ENCODE measurements around the gene LY6G6C. TPM values are rescaled to one million over a fixed set of nuclear protein-coding genes. Genes with fewer than 3 reads are reported as not detected.

The LY6G6C gene
- total and polyA plus RNA-seq, 2 experiments from 2014 or later, result not detected

DNA sequence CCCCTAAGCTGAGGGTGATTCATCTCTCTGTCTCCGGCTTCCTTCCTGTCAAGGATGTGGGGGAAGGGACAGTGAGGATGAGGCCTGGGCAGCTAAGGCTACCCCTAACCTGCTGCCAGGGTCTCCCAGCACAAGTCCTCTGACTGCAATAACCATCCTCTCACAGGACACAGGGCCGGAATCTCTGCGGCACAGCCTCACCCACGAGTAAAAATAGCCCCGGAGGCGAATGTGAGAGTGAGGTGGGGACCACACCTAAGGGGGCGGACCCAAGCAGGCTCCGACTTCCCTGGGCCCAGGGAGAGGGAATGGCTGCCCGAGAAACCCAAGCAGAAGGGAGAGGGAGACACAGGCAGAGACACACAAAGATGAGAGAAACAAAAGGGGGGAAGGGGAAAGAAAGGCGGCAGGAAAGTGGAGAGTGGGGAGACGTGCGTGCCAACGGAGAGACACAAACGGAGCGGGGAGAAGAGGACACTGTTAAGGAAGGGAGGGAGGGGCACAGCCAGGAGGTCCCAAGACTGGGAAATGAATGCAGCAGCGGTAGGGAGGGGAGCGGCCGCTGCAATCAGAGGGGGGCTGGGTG lies 13.4 kb upstream of the LY6G6C start (continued):
- TF ChIP-seq, protein P1, sequence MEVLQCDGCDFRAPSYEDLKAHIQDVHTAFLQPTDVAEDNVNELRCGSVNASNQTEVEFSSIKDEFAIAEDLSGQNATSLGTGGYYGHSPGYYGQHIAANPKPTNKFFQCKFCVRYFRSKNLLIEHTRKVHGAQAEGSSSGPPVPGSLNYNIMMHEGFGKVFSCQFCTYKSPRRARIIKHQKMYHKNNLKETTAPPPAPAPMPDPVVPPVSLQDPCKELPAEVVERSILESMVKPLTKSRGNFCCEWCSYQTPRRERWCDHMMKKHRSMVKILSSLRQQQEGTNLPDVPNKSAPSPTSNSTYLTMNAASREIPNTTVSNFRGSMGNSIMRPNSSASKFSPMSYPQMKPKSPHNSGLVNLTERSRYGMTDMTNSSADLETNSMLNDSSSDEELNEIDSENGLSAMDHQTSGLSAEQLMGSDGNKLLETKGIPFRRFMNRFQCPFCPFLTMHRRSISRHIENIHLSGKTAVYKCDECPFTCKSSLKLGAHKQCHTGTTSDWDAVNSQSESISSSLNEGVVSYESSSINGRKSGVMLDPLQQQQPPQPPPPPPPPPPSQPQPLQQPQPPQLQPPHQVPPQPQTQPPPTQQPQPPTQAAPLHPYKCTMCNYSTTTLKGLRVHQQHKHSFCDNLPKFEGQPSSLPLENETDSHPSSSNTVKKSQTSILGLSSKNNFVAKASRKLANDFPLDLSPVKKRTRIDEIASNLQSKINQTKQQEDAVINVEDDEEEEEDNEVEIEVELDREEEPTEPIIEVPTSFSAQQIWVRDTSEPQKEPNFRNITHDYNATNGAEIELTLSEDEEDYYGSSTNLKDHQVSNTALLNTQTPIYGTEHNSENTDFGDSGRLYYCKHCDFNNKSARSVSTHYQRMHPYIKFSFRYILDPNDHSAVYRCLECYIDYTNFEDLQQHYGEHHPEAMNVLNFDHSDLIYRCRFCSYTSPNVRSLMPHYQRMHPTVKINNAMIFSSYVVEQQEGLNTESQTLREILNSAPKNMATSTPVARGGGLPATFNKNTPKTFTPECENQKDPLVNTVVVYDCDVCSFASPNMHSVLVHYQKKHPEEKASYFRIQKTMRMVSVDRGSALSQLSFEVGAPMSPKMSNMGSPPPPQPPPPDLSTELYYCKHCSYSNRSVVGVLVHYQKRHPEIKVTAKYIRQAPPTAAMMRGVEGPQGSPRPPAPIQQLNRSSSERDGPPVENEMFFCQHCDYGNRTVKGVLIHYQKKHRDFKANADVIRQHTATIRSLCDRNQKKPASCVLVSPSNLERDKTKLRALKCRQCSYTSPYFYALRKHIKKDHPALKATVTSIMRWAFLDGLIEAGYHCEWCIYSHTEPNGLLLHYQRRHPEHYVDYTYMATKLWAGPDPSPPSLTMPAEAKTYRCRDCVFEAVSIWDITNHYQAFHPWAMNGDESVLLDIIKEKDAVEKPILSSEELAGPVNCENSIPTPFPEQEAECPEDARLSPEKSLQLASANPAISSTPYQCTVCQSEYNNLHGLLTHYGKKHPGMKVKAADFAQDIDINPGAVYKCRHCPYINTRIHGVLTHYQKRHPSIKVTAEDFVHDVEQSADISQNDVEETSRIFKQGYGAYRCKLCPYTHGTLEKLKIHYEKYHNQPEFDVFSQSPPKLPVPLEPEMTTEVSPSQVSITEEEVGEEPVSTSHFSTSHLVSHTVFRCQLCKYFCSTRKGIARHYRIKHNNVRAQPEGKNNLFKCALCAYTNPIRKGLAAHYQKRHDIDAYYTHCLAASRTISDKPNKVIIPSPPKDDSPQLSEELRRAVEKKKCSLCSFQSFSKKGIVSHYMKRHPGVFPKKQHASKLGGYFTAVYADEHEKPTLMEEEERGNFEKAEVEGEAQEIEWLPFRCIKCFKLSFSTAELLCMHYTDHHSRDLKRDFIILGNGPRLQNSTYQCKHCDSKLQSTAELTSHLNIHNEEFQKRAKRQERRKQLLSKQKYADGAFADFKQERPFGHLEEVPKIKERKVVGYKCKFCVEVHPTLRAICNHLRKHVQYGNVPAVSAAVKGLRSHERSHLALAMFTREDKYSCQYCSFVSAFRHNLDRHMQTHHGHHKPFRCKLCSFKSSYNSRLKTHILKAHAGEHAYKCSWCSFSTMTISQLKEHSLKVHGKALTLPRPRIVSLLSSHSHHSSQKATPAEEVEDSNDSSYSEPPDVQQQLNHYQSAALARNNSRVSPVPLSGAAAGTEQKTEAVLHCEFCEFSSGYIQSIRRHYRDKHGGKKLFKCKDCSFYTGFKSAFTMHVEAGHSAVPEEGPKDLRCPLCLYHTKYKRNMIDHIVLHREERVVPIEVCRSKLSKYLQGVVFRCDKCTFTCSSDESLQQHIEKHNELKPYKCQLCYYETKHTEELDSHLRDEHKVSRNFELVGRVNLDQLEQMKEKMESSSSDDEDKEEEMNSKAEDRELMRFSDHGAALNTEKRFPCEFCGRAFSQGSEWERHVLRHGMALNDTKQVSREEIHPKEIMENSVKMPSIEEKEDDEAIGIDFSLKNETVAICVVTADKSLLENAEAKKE (CRISPR knock-in tag; IDR thresholded peaks at IDR 0.05), result no peak

DNA sequence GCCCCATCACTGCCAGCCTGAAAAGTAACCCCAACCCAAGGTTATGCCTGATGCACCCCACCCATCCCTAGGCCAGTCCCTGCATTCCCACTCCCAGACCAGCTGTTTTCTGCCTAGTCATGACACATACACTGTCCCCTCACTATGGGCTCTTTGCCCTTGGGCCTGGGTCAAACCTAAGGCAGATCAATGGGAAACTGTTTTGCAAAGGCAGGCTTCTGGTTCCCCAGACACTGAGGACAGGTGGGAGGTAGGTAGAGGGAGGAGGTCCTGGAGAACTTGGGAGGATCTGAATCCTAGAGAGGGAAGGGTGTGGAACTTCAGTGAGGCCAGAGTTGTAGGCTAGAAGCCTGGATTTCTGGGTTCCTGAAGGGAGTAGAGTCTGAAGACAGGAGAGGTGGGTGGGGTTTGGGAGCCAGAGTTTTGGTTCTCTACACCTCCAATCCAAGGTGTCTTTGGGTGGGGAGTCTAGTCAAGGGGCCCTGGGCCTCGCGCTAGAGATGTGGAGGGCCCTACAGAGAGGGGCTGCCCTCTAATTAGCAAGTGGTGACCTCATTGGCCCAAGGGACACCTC lies 12.8 kb upstream of the LY6G6C start:
- Histone ChIP-seq H2AFZ (no peak overlapping the region), H3K4me2 (peak overlapping the region; percentile 91), H4K20me1 (replicated peaks; ENCODE audit: insufficient read depth) (peaks cover 11% of the 10 kb centered on the region; the same call in 1 of the 2 replicates), H3K4me3 (peak overlapping the region; percentile 96), H3K79me2 (replicated peaks; ENCODE audit: insufficient read depth) (peaks cover 27% of the 10 kb centered on the region), H3K27me3 (ENCODE audit: insufficient read depth) (no peaks in the 10 kb centered on the region), H3K36me3 (ENCODE audit: insufficient read depth) (peaks cover 29% of the 10 kb centered on the region), H3K9me2 (ENCODE audit: insufficient read depth) (no peaks in the 10 kb centered on the region), H3K4me1 (ENCODE audit: insufficient read depth) (peaks cover 45% of the 10 kb centered on the region), H3K27ac (ENCODE audit: low read depth) (peak overlapping the region; percentile 78; the same call in 1 of the 2 replicates), H3F3A (replicated peaks; ENCODE audit: low read depth) (peaks cover 62% of the 10 kb centered on the region)
- H3K27ac Mint-ChIP-seq, result peak overlapping the region; percentile 92
- DNase-seq (ENCODE audit: low spot score) (no peak), ATAC-seq (no peak)
- TF ChIP-seq CREB1 (CRISPR knock-in tag; IDR thresholded peaks at IDR 0.05; ENCODE audit: low read depth), result peak; percentile 64; the same call in 1 of the 2 replicates
- TF ChIP-seq EZH2 (IDR thresholded peaks at IDR 0.05; ENCODE audit: low read depth, unreplicated experiment), result no peak
- H3K27me3 Mint-ChIP-seq (ENCODE audit: insufficient read depth, low read depth, poor library complexity), result peaks cover 27% of the 10 kb centered on the region
- H3K9me3 Mint-ChIP-seq, result no peaks in the 10 kb centered on the region
- peaks cover 50% of the 10 kb centered on the region for H3K4me1 Mint-ChIP-seq
- H3K4me3 Mint-ChIP-seq, result peak overlapping the region; percentile 92
- peaks cover 42% of the 10 kb centered on the region for H3K36me3 Mint-ChIP-seq (ENCODE audit: low read depth)
